HCT116 (cell line): ENCODE data around the gene PLCB3. TPM values are rescaled to one million over a fixed set of nuclear protein-coding genes. Genes with fewer than 3 reads are reported as not detected.

ENCODE experiments used
- ATAC-seq: fragments of 200-7000 bp; cut with Tn5 transposase; 2 replicates; pipeline ENCODE4 v1.9.1; 2020; ENCODE audit warnings: mild to moderate bottlenecking, moderate library complexity
- BruUV-seq: library from RNA; stranded (reverse); fragments of 400-500 nt; replicated peaks from 2 replicates; lab custom pipeline; 2021; lab: Mats Ljungman, UMichigan
- CTCF ChIA-PET: fragments of 300-600 bp; sonication (Branson Sonifier 250); formaldehyde crosslinking; loops from one replicate; lab custom pipeline; 2021; ENCODE audit warnings: antibody characterized with exemption; lab: Charles Lee
- POLR2A ChIA-PET: fragments of 300-600, 350-600 bp; sonication (Branson Sonifier 250); formaldehyde crosslinking; loops from one replicate; lab custom pipeline; 2021; ENCODE audit warnings: antibody characterized with exemption; lab: Charles Lee
- RAD21 ChIA-PET, 2 experiments: fragments of 300-600 bp; sonication (Branson Sonifier 250); formaldehyde crosslinking; loops; one replicate each; lab custom pipeline; 2023; ENCODE audit warnings: low total read pairs in 2 of 2; ENCODE audit not compliant: uncharacterized antibody in 2 of 2, unreplicated experiment in 2 of 2, low non-redundant PET in 1 of 2; lab: Charles Lee
- DNase-seq: peaks from one replicate; pipeline ENCODE4 v3.0.0-alpha.2; 2010; ENCODE audit warnings: low read depth, low spot score
- H2AFZ ChIP-seq: fragments of 200-600 bp; shearing (Covaris generic), sonication (generic); 2 replicates; pipeline ENCODE4 v1.6.1; 2017; ENCODE audit warnings: low read depth, mixed run types, mixed read lengths, antibody characterized with exemption, low read length; ENCODE audit not compliant: poor library complexity, severe bottlenecking
- H3K27ac ChIP-seq: 2 replicates; pipeline ENCODE4 v1.5.1; 2012; ENCODE audit warnings: low read depth, low read length
- H3K27me3 ChIP-seq: fragments of 200-600 bp; sonication (generic); 2 replicates; pipeline ENCODE4 v1.6.1; 2016; ENCODE audit warnings: mixed run types, low read length, mixed read lengths; ENCODE audit not compliant: insufficient read depth
- H3K36me3 ChIP-seq, 2 experiments: fragments of 200-500 bp in 1 of 2; fragments of 200-600 bp in 1 of 2; sonication (Bioruptor generic) in 1 of 2; sonication (generic) in 1 of 2; 2 replicates each; pipeline versions ENCODE4 v1.5.1 to v1.6.1; 2014 to 2016; ENCODE audit warnings: low read length in 2 of 2, inconsistent platforms in 1 of 2, mixed read lengths in 1 of 2, mixed run types in 1 of 2; ENCODE audit not compliant: insufficient read depth in 2 of 2, control insufficient read depth in 1 of 2
- H3K4me1 ChIP-seq, 2 experiments: fragments of 200-600 bp in 1 of 2; sonication (generic) in 1 of 2; 2 replicates each; pipeline versions ENCODE4 v1.5.1 to v1.6.1; 2012 to 2017; ENCODE audit warnings: low read length in 2 of 2, inconsistent platforms in 1 of 2, mild to moderate bottlenecking in 1 of 2, mixed read lengths in 1 of 2, mixed run types in 1 of 2, moderate library complexity in 1 of 2; ENCODE audit not compliant: insufficient read depth in 2 of 2, control insufficient read depth in 1 of 2
- H3K4me2 ChIP-seq: fragments of 200-600 bp; sonication (generic); 2 replicates; pipeline ENCODE4 v1.6.1; 2017; ENCODE audit warnings: mixed run types, low read length, mixed read lengths
- H3K4me3 ChIP-seq, 2 experiments: fragments of 200-600 bp in 1 of 2; sonication (generic) in 1 of 2; replicated peaks in 1 of 2; 2 replicates each; pipeline ENCODE4 v1.5.1; 2011 to 2016; ENCODE audit warnings: low read length in 2 of 2, control low read depth in 1 of 2, low read depth in 1 of 2, mild to moderate bottlenecking in 1 of 2, mixed read lengths in 1 of 2, mixed run types in 1 of 2
- H3K79me2 ChIP-seq: fragments of 200-600 bp; sonication (generic); 2 replicates; pipeline ENCODE4 v1.6.1; 2017; ENCODE audit warnings: mild to moderate bottlenecking, mixed run types, low read length, moderate library complexity, mixed read lengths; ENCODE audit not compliant: insufficient read depth
- H3K9ac ChIP-seq: fragments of 200-600 bp; sonication (generic); 2 replicates; pipeline ENCODE4 v1.6.1; 2016; ENCODE audit warnings: low read length, mixed read lengths
- H3K9me2 ChIP-seq: fragments of 200-600 bp; sonication (generic), shearing (Covaris generic); 2 replicates; pipeline ENCODE4 v1.6.1; 2017; ENCODE audit warnings: mixed run types, mild to moderate bottlenecking, moderate library complexity; ENCODE audit not compliant: insufficient read depth
- H3K9me3 ChIP-seq, 2 experiments: fragments of 200-500 bp in 1 of 2; fragments of 200-600 bp in 1 of 2; sonication (Bioruptor generic) in 1 of 2; sonication (generic) in 1 of 2; 2 replicates each; pipeline ENCODE4 v1.6.1; 2014 to 2017; ENCODE audit warnings: low read length in 2 of 2, mixed read lengths in 2 of 2, inconsistent platforms in 1 of 2, low read depth in 1 of 2, mild to moderate bottlenecking in 1 of 2, mixed run types in 1 of 2, moderate library complexity in 1 of 2; ENCODE audit not compliant: control insufficient read depth in 1 of 2, insufficient read depth in 1 of 2
- H4K20me1 ChIP-seq: fragments of 200-600 bp; sonication (generic), shearing (Covaris generic); 2 replicates; pipeline ENCODE4 v1.6.1; 2017; ENCODE audit warnings: mixed run types, mild to moderate bottlenecking, moderate library complexity; ENCODE audit not compliant: insufficient read depth
- CTCF ChIP-seq, 3 experiments: fragments of 200-600 bp in 1 of 3; sonication (generic) in 1 of 3; IDR thresholded peaks in 2 of 3; conservative IDR thresholded peaks in 1 of 3; 2 replicates each; pipeline ENCODE4 v1.5.1; 2012 to 2017; ENCODE audit warnings: low read depth in 2 of 3, low read length in 2 of 3, antibody characterized with exemption in 1 of 3, borderline replicate concordance in 1 of 3, control low read depth in 1 of 3, mild to moderate bottlenecking in 1 of 3, mixed read lengths in 1 of 3, mixed run types in 1 of 3, moderate library complexity in 1 of 3; ENCODE audit not compliant: insufficient read depth in 1 of 3
- EGR1 ChIP-seq: IDR thresholded peaks from 2 replicates; pipeline ENCODE4 v1.6.1; 2012; ENCODE audit warnings: low read depth
- ELF1 ChIP-seq: IDR thresholded peaks from 2 replicates; pipeline ENCODE4 v1.6.1; 2012; ENCODE audit warnings: low read depth, borderline replicate concordance
- EZH2phosphoT487 ChIP-seq: fragments of 200-600 bp; IDR thresholded peaks from 2 replicates; pipeline ENCODE4 v1.6.1; 2018; ENCODE audit warnings: antibody characterized with exemption, borderline replicate concordance
- FOSL1 ChIP-seq: IDR thresholded peaks from 2 replicates; pipeline ENCODE4 v1.6.1; 2012; ENCODE audit warnings: low read depth
- JUND ChIP-seq: IDR thresholded peaks from 2 replicates; pipeline ENCODE4 v1.6.1; 2012
- MAX ChIP-seq: IDR thresholded peaks from 2 replicates; pipeline ENCODE4 v1.6.1; 2012
- POLR2A ChIP-seq: IDR thresholded peaks from 2 replicates; pipeline ENCODE4 v1.7.0; 2011; ENCODE audit warnings: borderline replicate concordance; ENCODE audit not compliant: insufficient read depth, insufficient read length; ENCODE audit errors: extremely low read depth
- POLR2AphosphoS5 ChIP-seq: IDR thresholded peaks from 2 replicates; pipeline ENCODE4 v1.6.1; 2011; ENCODE audit warnings: mild to moderate bottlenecking, low read depth, low read length, moderate library complexity
- REST ChIP-seq: IDR thresholded peaks from 2 replicates; pipeline ENCODE4 v1.6.1; 2012; ENCODE audit warnings: low read depth
- SP1 ChIP-seq: IDR thresholded peaks from 2 replicates; pipeline ENCODE4 v1.6.1; 2012; ENCODE audit warnings: low read depth
- YY1 ChIP-seq: IDR thresholded peaks from 2 replicates; pipeline ENCODE4 v1.6.1; 2011; ENCODE audit warnings: low read length, low read depth, moderate library complexity, mild to moderate bottlenecking; ENCODE audit not compliant: insufficient replicate concordance; ENCODE audit errors: extremely low read depth
- ZNF274 ChIP-seq: fragments of 200-500 bp; sonication (Bioruptor generic); IDR thresholded peaks from 2 replicates; pipeline ENCODE4 v1.6.1; 2014; ENCODE audit warnings: mild to moderate bottlenecking, low read depth, low read length, inconsistent platforms
- intact Hi-C: fragments of 100-400 bp; cut with micrococcal nuclease; formaldehyde crosslinking; loops from 2 replicates; pipeline ENCODE4 v1.10.0; 2022
- total RNA-seq: library from RNA; stranded (reverse); gene quantifications from one replicate; pipeline ENCODE4 v1.2.1, GENCODE V29; 2021; ENCODE audit not compliant: unreplicated experiment

The PLCB3 gene
- total RNA-seq, 1 experiment from 2014 or later, result 106 TPM

- Histone ChIP-seq H3K27ac (no peak overlapping the region; the same call in 1 of the 2 replicates), H3K79me2 (peaks cover 6% of the 10 kb centered on the region; the same call in 1 of the 2 replicates), H2AFZ (no peak overlapping the region), H4K20me1 (no peaks in the 10 kb centered on the region), H3K27me3 (no peaks in the 10 kb centered on the region), H3K9me2 (no peaks in the 10 kb centered on the region), H3K9me3 (no peaks in the 10 kb centered on the region), H3K36me3 (peaks cover 18 to 51% of the 10 kb centered on the region in 2 experiments; a peak in 3 of 4 replicates), H3K9ac (no peak overlapping the region), H3K4me1 (peaks cover 8 to 10% of the 10 kb centered on the region in 2 experiments; a peak in 3 of 4 replicates), H3K4me3 (no peak overlapping the region), H3K4me2 (no peak overlapping the region)
- POLR2A ChIA-PET, result interaction anchor here (1.3 kb wide), 1 partner anchor 11 kb away, joined by 5 read pairs; no protein-coding TSS in a partner anchor
- CTCF ChIA-PET, result interaction anchor here (1.4 kb wide), 1 partner anchor 13 kb away, joined by 4 read pairs; no protein-coding TSS in a partner anchor
- TF ChIP-seq YY1, result no peak
- TF ChIP-seq MAX, result no peak
- TF ChIP-seq JUND, result no peak
- TF ChIP-seq EZH2phosphoT487, result no peak
- no peak for TF ChIP-seq EGR1
- no peak for TF ChIP-seq ELF1
- no peak for TF ChIP-seq POLR2A
- TF ChIP-seq REST, result no peak
- TF ChIP-seq SP1, result no peak
- no peak for TF ChIP-seq FOSL1
- no peak for TF ChIP-seq CTCF (IDR thresholded peaks at IDR 0.05 in 2 of 3, conservative IDR thresholded peaks at IDR 0.05 in 1 of 3; ENCODE audit: borderline replicate concordance in 1 of 3, insufficient read depth in 1 of 3, low read depth in 2 of 3, low read length in 2 of 3)
- TF ChIP-seq POLR2AphosphoS5, result no peak
- TF ChIP-seq ZNF274, result no peak
- ATAC-seq (no peak), DNase-seq (no peak)
- no TSS peak for BruUV-seq
- intact Hi-C loops, result no loop called here
- RAD21 ChIA-PET, result no interaction called here
Observed at GRCh38 chr11:64263021-64263946, 12.0 kb downstream of the PLCB3 start.
